Measurements from ENCODE around the gene FXR1.
"Not testable (repeated sequence)": the region's sequence is repeated elsewhere in the genome, so short reads cannot be mapped to it uniquely, and the experiment has no call there.

The FXR1 gene

GRCh38 chr3:180934638-180935037 lies 22.2 kb downstream of the FXR1 start:
- DNase-seq (ENCODE audit: low spot score) = no peak

GRCh38 chr3:180940826-180941225 lies 28.4 kb downstream of the FXR1 start:
- DNase-seq (ENCODE audit: low spot score) = no peak

GRCh38 chr3:180947761-180948390 lies 35.4 kb downstream of the FXR1 start:
- no peak for DNase-seq (ENCODE audit: low spot score)

- DNase-seq (ENCODE audit: low spot score) = no peak
These were observed 47.2 kb downstream of the FXR1 start for GRCh38 chr3:180959691-180960090.

- no peak for DNase-seq (ENCODE audit: low spot score)
These were observed 48.6 kb downstream of the FXR1 start for GRCh38 chr3:180961087-180961486.

- no peak for DNase-seq (ENCODE audit: low spot score)
These were observed 49.1 kb downstream of the FXR1 start for GRCh38 chr3:180961552-180961951.

GRCh38 chr3:180962530-180962929 lies 50.1 kb downstream of the FXR1 start:
- no peak for DNase-seq (ENCODE audit: low spot score)

- no peak for DNase-seq (ENCODE audit: low spot score)
These were observed 58.5 kb downstream of the FXR1 start for GRCh38 chr3:180970931-180971330.

GRCh38 chr3:180973543-180973942 lies 61.1 kb downstream of the FXR1 start:
- no peak for DNase-seq (ENCODE audit: low spot score)

- no peak for DNase-seq (ENCODE audit: low spot score)
These were observed 61.8 kb downstream of the FXR1 start for GRCh38 chr3:180974286-180974685.

GRCh38 chr3:180977498-180977897 lies 65.0 kb downstream of the FXR1 start:
- no peak for DNase-seq (ENCODE audit: low spot score)

- DNase-seq (ENCODE audit: low spot score) = no peak
These were observed 67.5 kb downstream of the FXR1 start for GRCh38 chr3:180979961-180980360.

- no peak for DNase-seq (ENCODE audit: low spot score)
These were observed 68.1 kb downstream of the FXR1 start for GRCh38 chr3:180980611-180981010.

- DNase-seq (ENCODE audit: low spot score) = no peak
These were observed 69.4 kb downstream of the FXR1 start for GRCh38 chr3:180981912-180982311.

- no peak for DNase-seq (ENCODE audit: low spot score)
These were observed 70.7 kb downstream of the FXR1 start for GRCh38 chr3:180983136-180983535.

GRCh38 chr3:180986366-180986765 lies 73.9 kb downstream of the FXR1 start:
- DNase-seq (ENCODE audit: low spot score) = not testable (repeated sequence)

GRCh38 chr3:180987344-180987743 lies 74.9 kb downstream of the FXR1 start:
- DNase-seq (ENCODE audit: low spot score) = no peak

GRCh38 chr3:180989291-180990163 lies 77.1 kb downstream of the FXR1 start, which contains the start of gene DNAJC19:
TSS of gene DNAJC19 (minus strand) at chr3:180989736. CDS start at chr3:180989602, 134 bp downstream.
- DNase-seq (ENCODE audit: low spot score) = peak; percentile 94

GRCh38 chr3:180990505-180990904 lies 78.0 kb downstream of the FXR1 start:
- no peak for DNase-seq (ENCODE audit: low spot score)

- no peak for DNase-seq (ENCODE audit: low spot score)
These were observed 84.0 kb downstream of the FXR1 start for GRCh38 chr3:180996415-180996932.

- DNase-seq (ENCODE audit: low spot score) = not testable (repeated sequence)
These were observed 89.9 kb downstream of the FXR1 start for GRCh38 chr3:181002331-181002730.

- not testable (repeated sequence) for DNase-seq (ENCODE audit: low spot score)
These were observed 91.0 kb downstream of the FXR1 start for GRCh38 chr3:181003469-181003868.

GRCh38 chr3:181006541-181006940 lies 94.1 kb downstream of the FXR1 start:
- no peak for DNase-seq (ENCODE audit: low spot score)
